HepG2 (cell line): Measurements from ENCODE around the gene LITAF. TPM values are rescaled to one million over a fixed set of nuclear protein-coding genes. Genes with fewer than 3 reads are reported as not detected.
A peak's percentile ranks its signal among the peaks of the same experiment; 100 is the strongest.

Source experiments
- CBX5 ChIP-seq: sonication (generic); formaldehyde crosslinking; IDR thresholded peaks from 2 replicates; pipeline ENCODE4 v1.4.0; 2020; ENCODE audit warnings: missing genetic modification reagents, borderline replicate concordance
- GATA4 ChIP-seq: sonication (generic); IDR thresholded peaks from 2 replicates; pipeline ENCODE4 v1.6.1; 2016; ENCODE audit warnings: antibody characterized with exemption, low read depth, borderline replicate concordance
- GATAD2A ChIP-seq: IDR thresholded peaks from 2 replicates; pipeline ENCODE4 v1.6.1; 2016
- GPN1 ChIP-seq: sonication (generic); formaldehyde crosslinking; IDR thresholded peaks from 2 replicates; pipeline ENCODE4 v1.5.1; 2020; ENCODE audit warnings: missing genetic modification reagents, borderline replicate concordance
- KAT8 ChIP-seq: IDR thresholded peaks from 2 replicates; pipeline ENCODE4 v1.6.1; 2016; ENCODE audit warnings: missing genetic modification reagents, missing compliant biosample characterization
- KDM4B ChIP-seq: sonication (generic); formaldehyde crosslinking; IDR thresholded peaks from 2 replicates; pipeline ENCODE4 v1.4.0; 2020; ENCODE audit warnings: missing genetic modification reagents
- MXD4 ChIP-seq: IDR thresholded peaks from 2 replicates; pipeline ENCODE4 v1.6.1; 2016; ENCODE audit warnings: mild to moderate bottlenecking, missing biosample characterization, missing genetic modification reagents
- NFKB2 ChIP-seq: sonication (generic); formaldehyde crosslinking; IDR thresholded peaks from 2 replicates; pipeline ENCODE4 v1.4.0; 2020; ENCODE audit warnings: missing genetic modification reagents, borderline replicate concordance
- NFKBIZ ChIP-seq: IDR thresholded peaks from 2 replicates; pipeline ENCODE4 v1.6.1; 2018; ENCODE audit warnings: missing genetic modification reagents, missing compliant biosample characterization
- NFYB ChIP-seq: sonication (generic); formaldehyde crosslinking; IDR thresholded peaks from 2 replicates; pipeline ENCODE4 v1.4.0; 2020; ENCODE audit warnings: missing genetic modification reagents
- RXRA ChIP-seq: sonication (generic); formaldehyde crosslinking; IDR thresholded peaks from 2 replicates; pipeline ENCODE4 v1.5.1; 2020; ENCODE audit warnings: missing genetic modification reagents
- WIZ ChIP-seq: sonication (generic); formaldehyde crosslinking; IDR thresholded peaks from 2 replicates; pipeline ENCODE4 v1.5.1; 2020; ENCODE audit warnings: mild to moderate bottlenecking, missing genetic modification reagents
- ZBTB7B ChIP-seq: sonication (generic); formaldehyde crosslinking; IDR thresholded peaks from 2 replicates; pipeline ENCODE4 v1.4.0; 2020; ENCODE audit warnings: missing genetic modification reagents
- ZNF207 ChIP-seq: fragments of 450-650 bp; IDR thresholded peaks from 2 replicates; pipeline ENCODE4 v1.6.1; 2016; ENCODE audit warnings: antibody characterized with exemption, borderline replicate concordance
- ZNF430 ChIP-seq: sonication (generic); formaldehyde crosslinking; IDR thresholded peaks from 2 replicates; pipeline ENCODE4 v1.9.0; 2021; ENCODE audit warnings: mild to moderate bottlenecking, missing genetic modification reagents
- ZNF446 ChIP-seq: sonication (generic); formaldehyde crosslinking; IDR thresholded peaks from 2 replicates; pipeline ENCODE4 v1.5.0; 2020; ENCODE audit warnings: mild to moderate bottlenecking, missing genetic modification reagents
- ZNF549 ChIP-seq: sonication (generic); formaldehyde crosslinking; IDR thresholded peaks from 2 replicates; pipeline ENCODE4 v1.5.0; 2020; ENCODE audit warnings: missing genetic modification reagents
- ZNF660 ChIP-seq: sonication (generic); formaldehyde crosslinking; IDR thresholded peaks from 2 replicates; pipeline ENCODE4 v1.5.1; 2020; ENCODE audit warnings: mild to moderate bottlenecking, low read depth, missing genetic modification reagents, borderline replicate concordance
- polyA plus RNA-seq, 8 experiments: library from polyadenylated mRNA; depleted of rRNA in 3 of 8; stranded (reverse) in 7 of 8; unstranded in 1 of 8; fragments of >200 nt; fragmentation: Illumina TruSeq in 4 of 8; extraction: Trizol in 4 of 8; gene quantifications; 2 replicates each; pipeline versions ENCODE4 v1.2.1 to v1.2.3, GENCODE V29; 2011 to 2016; ENCODE audit warnings: low read depth in 4 of 8, missing spikeins in 1 of 8, mixed read lengths in 1 of 8; ENCODE audit not compliant: insufficient read depth in 1 of 8
- total RNA-seq, 5 experiments: library from RNA; depleted of rRNA; stranded (reverse); fragments of >200 nt; fragmentation: Illumina TruSeq; extraction: Trizol; gene quantifications; 2 replicates each; pipeline ENCODE4 v1.2.3, GENCODE V29; 2016; ENCODE audit warnings: low read depth in 1 of 5
- TF ChIP-seq, protein P1 (sequence below): sonication (generic); formaldehyde crosslinking; IDR thresholded peaks from 2 replicates; pipeline ENCODE4 v1.4.0; 2020; ENCODE audit warnings: mild to moderate bottlenecking, missing genetic modification reagents, borderline replicate concordance
- TF ChIP-seq, protein P2 (sequence below): sonication (generic); formaldehyde crosslinking; IDR thresholded peaks from 2 replicates; pipeline ENCODE4 v1.5.1; 2020; ENCODE audit warnings: mild to moderate bottlenecking, missing genetic modification reagents
- TF ChIP-seq, protein P3 (sequence below): IDR thresholded peaks from 2 replicates; pipeline ENCODE4 v1.6.1; 2016; ENCODE audit warnings: mild to moderate bottlenecking, missing biosample characterization, missing genetic modification reagents
- TF ChIP-seq, protein P4 (sequence below): IDR thresholded peaks from 2 replicates; pipeline ENCODE4 v1.6.1; 2016; ENCODE audit warnings: missing biosample characterization, missing genetic modification reagents, low read depth
- TF ChIP-seq, protein P5 (sequence below): IDR thresholded peaks from 2 replicates; pipeline ENCODE4 v1.6.1; 2016; ENCODE audit warnings: mild to moderate bottlenecking

The LITAF gene
- total and polyA plus RNA-seq, 2 of the 13 experiments (the other 11 are each of a cell fraction or from before 2014, with no cell fraction given), result 80.1 to 141 TPM

DNA sequence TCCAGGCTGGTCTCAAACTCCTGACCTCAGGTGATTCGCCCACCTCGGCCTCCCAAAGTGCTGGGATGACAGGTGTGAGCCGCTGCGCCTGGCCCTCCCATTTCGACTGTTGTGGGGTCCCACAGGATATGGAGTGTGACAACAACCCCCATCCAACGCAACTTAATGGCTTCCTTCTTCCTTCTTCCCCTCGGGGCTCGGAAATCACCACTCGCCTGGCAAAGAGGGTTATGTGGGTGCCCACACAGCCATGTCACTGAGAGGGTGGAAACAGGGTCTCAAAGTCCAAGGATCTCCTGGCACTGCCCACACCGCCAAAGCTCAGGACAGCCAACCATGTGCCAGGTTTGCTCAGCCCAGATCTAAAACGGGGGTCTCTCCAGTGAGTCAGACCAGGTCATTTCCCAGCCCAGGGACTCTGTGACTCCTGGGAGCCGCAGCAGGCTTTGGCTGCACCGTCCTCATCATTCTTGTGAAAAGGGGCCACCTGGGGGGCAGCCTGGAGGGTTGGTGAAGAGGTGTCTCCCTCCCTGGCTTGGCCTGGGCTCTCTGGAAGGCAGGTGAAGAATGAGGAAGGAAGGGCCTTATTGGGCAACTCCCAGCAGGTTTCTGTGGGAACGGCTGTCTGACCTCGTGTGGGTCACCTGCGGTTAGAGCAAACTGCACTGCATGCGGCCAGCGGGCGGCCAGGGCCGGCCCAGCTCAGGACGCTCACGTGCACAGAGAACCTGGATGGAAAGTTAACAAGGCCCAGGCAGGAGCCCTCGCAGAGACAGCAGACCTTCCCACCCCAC, 25.3 kb upstream of the LITAF start (continued):
- TF ChIP-seq CBX5 (CRISPR knock-in tag) (peak; percentile 99), NFKB2 (peak; percentile 99), WIZ (CRISPR knock-in tag) (peak; percentile 93), GATAD2A (CRISPR knock-in tag) (peak; percentile 94), ZNF446 (CRISPR knock-in tag) (no peak), ZBTB7B (peak; percentile 97), ZNF549 (CRISPR knock-in tag) (no peak), GPN1 (CRISPR knock-in tag) (no peak), KAT8 (CRISPR knock-in tag) (peak; percentile 92), ZNF207 (no peak), MXD4 (peak; percentile 98), ZNF660 (CRISPR knock-in tag) (no peak), NFYB (CRISPR knock-in tag) (peak; percentile 58), GATA4 (no peak), RXRA (peak; percentile 99), ZNF430 (0 out of 2 replicates have a peak, but pooled peaks have one; percentile 93), NFKBIZ (CRISPR knock-in tag) (peak; percentile 99), KDM4B (CRISPR knock-in tag) (peak; percentile 99)
- TF ChIP-seq, protein P1, sequence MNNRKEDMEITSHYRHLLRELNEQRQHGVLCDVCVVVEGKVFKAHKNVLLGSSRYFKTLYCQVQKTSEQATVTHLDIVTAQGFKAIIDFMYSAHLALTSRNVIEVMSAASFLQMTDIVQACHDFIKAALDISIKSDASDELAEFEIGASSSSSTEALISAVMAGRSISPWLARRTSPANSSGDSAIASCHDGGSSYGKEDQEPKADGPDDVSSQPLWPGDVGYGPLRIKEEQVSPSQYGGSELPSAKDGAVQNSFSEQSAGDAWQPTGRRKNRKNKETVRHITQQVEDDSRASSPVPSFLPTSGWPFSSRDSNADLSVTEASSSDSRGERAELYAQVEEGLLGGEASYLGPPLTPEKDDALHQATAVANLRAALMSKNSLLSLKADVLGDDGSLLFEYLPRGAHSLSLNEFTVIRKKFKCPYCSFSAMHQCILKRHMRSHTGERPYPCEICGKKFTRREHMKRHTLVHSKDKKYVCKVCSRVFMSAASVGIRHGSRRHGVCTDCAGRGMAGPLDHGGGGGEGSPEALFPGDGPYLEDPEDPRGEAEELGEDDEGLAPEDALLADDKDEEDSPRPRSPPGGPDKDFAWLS (CRISPR knock-in tag), result 0 out of 2 replicates have a peak, but pooled peaks have one; percentile 72
- TF ChIP-seq, protein P2, sequence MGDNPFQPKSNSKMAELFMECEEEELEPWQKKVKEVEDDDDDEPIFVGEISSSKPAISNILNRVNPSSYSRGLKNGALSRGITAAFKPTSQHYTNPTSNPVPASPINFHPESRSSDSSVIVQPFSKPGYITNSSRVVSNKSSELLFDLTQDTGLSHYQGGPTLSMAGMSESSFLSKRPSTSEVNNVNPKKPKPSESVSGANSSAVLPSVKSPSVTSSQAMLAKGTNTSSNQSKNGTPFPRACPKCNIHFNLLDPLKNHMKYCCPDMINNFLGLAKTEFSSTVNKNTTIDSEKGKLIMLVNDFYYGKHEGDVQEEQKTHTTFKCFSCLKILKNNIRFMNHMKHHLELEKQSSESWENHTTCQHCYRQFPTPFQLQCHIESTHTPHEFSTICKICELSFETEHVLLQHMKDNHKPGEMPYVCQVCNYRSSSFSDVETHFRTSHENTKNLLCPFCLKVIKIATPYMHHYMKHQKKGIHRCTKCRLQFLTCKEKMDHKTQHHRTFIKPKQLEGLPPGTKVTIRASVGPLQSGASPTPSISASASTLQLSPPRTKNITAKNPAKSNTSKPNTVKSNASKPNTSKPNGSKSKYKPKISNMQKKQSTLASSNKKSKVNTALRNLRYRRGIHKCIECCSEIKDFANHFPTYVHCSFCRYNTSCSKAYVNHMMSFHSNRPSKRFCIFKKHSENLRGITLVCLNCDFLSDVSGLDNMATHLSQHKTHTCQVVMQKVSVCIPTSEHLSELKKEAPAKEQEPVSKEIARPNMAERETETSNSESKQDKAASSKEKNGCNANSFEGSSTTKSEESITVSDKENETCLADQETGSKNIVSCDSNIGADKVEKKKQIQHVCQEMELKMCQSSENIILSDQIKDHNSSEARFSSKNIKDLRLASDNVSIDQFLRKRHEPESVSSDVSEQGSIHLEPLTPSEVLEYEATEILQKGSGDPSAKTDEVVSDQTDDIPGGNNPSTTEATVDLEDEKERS, result peak; percentile 91
- TF ChIP-seq, protein P3, sequence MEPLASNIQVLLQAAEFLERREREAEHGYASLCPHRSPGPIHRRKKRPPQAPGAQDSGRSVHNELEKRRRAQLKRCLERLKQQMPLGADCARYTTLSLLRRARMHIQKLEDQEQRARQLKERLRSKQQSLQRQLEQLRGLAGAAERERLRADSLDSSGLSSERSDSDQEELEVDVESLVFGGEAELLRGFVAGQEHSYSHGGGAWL (CRISPR knock-in tag), result peak; percentile 99
- TF ChIP-seq, protein P4, sequence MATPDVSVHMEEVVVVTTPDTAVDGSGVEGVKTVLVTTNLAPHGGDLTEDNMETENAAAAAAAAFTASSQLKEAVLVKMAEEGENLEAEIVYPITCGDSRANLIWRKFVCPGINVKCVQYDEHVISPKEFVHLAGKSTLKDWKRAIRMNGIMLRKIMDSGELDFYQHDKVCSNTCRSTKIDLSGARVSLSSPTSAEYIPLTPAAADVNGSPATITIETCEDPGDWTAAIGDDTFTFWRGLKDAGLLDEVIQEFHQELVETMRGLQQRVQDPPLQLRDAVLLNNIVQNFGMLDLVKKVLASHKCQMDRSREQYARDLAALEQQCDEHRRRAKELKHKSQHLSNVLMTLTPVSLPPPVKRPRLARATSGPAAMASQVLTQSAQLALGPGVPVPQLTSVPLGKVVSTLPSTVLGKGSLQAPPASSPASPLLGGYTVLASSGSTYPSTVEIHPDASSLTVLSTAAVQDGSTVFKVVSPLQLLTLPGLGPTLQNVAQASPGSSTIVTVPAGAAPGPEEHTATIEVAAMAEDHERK (CRISPR knock-in tag), result no peak
- TF ChIP-seq, protein P5, sequence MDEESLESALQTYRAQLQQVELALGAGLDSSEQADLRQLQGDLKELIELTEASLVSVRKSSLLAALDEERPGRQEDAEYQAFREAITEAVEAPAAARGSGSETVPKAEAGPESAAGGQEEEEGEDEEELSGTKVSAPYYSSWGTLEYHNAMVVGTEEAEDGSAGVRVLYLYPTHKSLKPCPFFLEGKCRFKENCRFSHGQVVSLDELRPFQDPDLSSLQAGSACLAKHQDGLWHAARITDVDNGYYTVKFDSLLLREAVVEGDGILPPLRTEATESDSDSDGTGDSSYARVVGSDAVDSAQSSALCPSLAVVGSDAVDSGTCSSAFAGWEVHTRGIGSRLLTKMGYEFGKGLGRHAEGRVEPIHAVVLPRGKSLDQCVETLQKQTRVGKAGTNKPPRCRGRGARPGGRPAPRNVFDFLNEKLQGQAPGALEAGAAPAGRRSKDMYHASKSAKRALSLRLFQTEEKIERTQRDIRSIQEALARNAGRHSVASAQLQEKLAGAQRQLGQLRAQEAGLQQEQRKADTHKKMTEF (CRISPR knock-in tag), result peak; percentile 97
